ENCODE data around the gene ATG4B.

Gene ATG4B

GRCh38 chr2:241612156-241613016, 25.1 kb upstream of the ATG4B start:
- no peak for DNase-seq (ENCODE audit: low read depth in 3 of 3, low spot score in 1 of 3)

GRCh38 chr2:241613017-241613780, 24.3 kb upstream of the ATG4B start:
- no peak for DNase-seq (ENCODE audit: low read depth in 3 of 3, low spot score in 1 of 3)

- DNase-seq (ENCODE audit: low read depth in 3 of 3, low spot score in 1 of 3), result no peak
These were observed 22.5 kb upstream of the ATG4B start for GRCh38 chr2:241615041-241615440.

- no peak for DNase-seq (ENCODE audit: low read depth in 3 of 3, low spot score in 1 of 3)
These were observed 21.9 kb upstream of the ATG4B start for GRCh38 chr2:241615522-241616052.

GRCh38 chr2:241616168-241617125, 21.0 kb upstream of the ATG4B start:
- DNase-seq (ENCODE audit: low read depth in 3 of 3, low spot score in 1 of 3), result no peak

- DNase-seq (ENCODE audit: low read depth in 3 of 3, low spot score in 1 of 3), result no peak
These were observed 19.9 kb upstream of the ATG4B start for GRCh38 chr2:241617431-241618154.

- no peak for DNase-seq (ENCODE audit: low read depth in 3 of 3, low spot score in 1 of 3)
These were observed 19.1 kb upstream of the ATG4B start for GRCh38 chr2:241618296-241618805.

- no peak for DNase-seq (ENCODE audit: low read depth in 3 of 3, low spot score in 1 of 3)
These were observed 18.7 kb upstream of the ATG4B start for GRCh38 chr2:241618829-241619228.

- DNase-seq (ENCODE audit: low read depth in 3 of 3, low spot score in 1 of 3), result no peak
These were observed 17.7 kb upstream of the ATG4B start for GRCh38 chr2:241619597-241620418.

- DNase-seq (ENCODE audit: low read depth in 3 of 3, low spot score in 1 of 3), result peak in 1 of 3 donors; percentile 17
These were observed 17.1 kb upstream of the ATG4B start for GRCh38 chr2:241620419-241620769.

- DNase-seq (ENCODE audit: low read depth in 3 of 3, low spot score in 1 of 3), result no peak
These were observed 9.8 kb upstream of the ATG4B start for GRCh38 chr2:241627675-241628074.

- DNase-seq (ENCODE audit: low read depth in 3 of 3, low spot score in 1 of 3), result no peak
These were observed 7.6 kb upstream of the ATG4B start for GRCh38 chr2:241629762-241630435.

- DNase-seq (ENCODE audit: low read depth in 3 of 3, low spot score in 1 of 3), result no peak
These were observed 4.8 kb upstream of the ATG4B start for GRCh38 chr2:241632478-241633325.

- DNase-seq (ENCODE audit: low read depth in 3 of 3, low spot score in 1 of 3), result no peak
These were observed 3.9 kb upstream of the ATG4B start for GRCh38 chr2:241633561-241633960.

- no peak for DNase-seq (ENCODE audit: low read depth in 3 of 3, low spot score in 1 of 3)
These were observed 1.7 kb upstream of the ATG4B start for GRCh38 chr2:241635756-241636155.

- DNase-seq (ENCODE audit: low read depth in 3 of 3, low spot score in 1 of 3), result peak in 1 of 3 donors; percentile 14
These were observed 1.1 kb upstream of the ATG4B start for GRCh38 chr2:241636182-241637017.
